ENCODE data around the gene FBXO33. TPM values are rescaled to one million over a fixed set of nuclear protein-coding genes. Genes with fewer than 3 reads are reported as not detected.

Gene FBXO33
- total RNA-seq, 1 experiment from 2014 or later: 6.6 TPM

DNA sequence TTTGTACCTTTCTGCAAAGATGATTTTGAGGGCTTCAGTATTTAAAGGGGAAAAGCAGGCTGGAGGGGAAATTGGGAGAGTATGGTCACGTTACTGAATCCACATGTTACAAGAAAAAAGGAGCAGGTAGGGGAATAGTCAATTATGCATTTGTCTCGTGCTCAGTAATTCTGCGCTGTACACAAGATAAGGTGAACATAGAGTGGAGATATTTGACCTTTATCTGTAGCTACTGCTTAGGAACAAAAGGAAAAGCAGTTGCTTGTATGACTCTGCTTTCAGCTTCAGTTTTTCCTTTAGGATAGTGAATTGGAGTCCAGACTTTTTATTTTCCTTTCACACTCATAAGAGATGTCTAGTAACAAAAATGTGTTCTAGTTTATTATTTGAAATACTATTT lies 49.8 kb downstream of the FBXO33 start:
- POLR2A ChIA-PET: interaction anchor here (0.6 kb wide), 1 partner anchor 82 kb away, joined by 3 read pairs; no protein-coding TSS in a partner anchor
- no peaks in the 10 kb centered on the region for H3K4me1 ChIP-seq (ENCODE audit: control insufficient read depth, insufficient read depth, low read length)
- no peaks in the 10 kb centered on the region for H3K9me3 ChIP-seq (ENCODE audit: control insufficient read depth, insufficient read depth, low read depth, low read length)
- DNase-seq (ENCODE audit: low read depth, low spot score): no peak
- intact Hi-C loops (cut with micrococcal nuclease; ENCODE audit: unreplicated experiment): no loop called here
- CTCF ChIA-PET: interaction anchor here (0.7 kb wide), 1 partner anchor 259 kb away, joined by 3 read pairs; no protein-coding TSS in a partner anchor
- no peaks in the 10 kb centered on the region for H3K27me3 ChIP-seq (ENCODE audit: control insufficient read depth, insufficient read depth, low read length)
- in situ Hi-C loops (cut with HindIII; ENCODE audit: low pct_unique_long_range_greater_than_20kb, low sequenced_read_pairs): no loop called here
- H3K36me3 ChIP-seq (ENCODE audit: control insufficient read depth, insufficient read depth, low read length): no peaks in the 10 kb centered on the region
- H3K4me3 ChIP-seq (ENCODE audit: low read depth in 2 of 2, low read length in 2 of 2): no peak overlapping the region
- BruUV-seq (replicated peaks): no TSS peak
- TF ChIP-seq TCF7L2 (IDR thresholded peaks at IDR 0.05; ENCODE audit: low read depth, low read length): no peak
- TF ChIP-seq, protein P1, sequence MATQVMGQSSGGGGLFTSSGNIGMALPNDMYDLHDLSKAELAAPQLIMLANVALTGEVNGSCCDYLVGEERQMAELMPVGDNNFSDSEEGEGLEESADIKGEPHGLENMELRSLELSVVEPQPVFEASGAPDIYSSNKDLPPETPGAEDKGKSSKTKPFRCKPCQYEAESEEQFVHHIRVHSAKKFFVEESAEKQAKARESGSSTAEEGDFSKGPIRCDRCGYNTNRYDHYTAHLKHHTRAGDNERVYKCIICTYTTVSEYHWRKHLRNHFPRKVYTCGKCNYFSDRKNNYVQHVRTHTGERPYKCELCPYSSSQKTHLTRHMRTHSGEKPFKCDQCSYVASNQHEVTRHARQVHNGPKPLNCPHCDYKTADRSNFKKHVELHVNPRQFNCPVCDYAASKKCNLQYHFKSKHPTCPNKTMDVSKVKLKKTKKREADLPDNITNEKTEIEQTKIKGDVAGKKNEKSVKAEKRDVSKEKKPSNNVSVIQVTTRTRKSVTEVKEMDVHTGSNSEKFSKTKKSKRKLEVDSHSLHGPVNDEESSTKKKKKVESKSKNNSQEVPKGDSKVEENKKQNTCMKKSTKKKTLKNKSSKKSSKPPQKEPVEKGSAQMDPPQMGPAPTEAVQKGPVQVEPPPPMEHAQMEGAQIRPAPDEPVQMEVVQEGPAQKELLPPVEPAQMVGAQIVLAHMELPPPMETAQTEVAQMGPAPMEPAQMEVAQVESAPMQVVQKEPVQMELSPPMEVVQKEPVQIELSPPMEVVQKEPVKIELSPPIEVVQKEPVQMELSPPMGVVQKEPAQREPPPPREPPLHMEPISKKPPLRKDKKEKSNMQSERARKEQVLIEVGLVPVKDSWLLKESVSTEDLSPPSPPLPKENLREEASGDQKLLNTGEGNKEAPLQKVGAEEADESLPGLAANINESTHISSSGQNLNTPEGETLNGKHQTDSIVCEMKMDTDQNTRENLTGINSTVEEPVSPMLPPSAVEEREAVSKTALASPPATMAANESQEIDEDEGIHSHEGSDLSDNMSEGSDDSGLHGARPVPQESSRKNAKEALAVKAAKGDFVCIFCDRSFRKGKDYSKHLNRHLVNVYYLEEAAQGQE (IDR thresholded peaks at IDR 0.05; ENCODE audit: insufficient read depth in 1 of 2, low read depth in 2 of 2, low read length in 1 of 2): no peak
- TF ChIP-seq POLR2AphosphoS5 (IDR thresholded peaks at IDR 0.05; ENCODE audit: low read depth, low read length): no peak
- no peak for TF ChIP-seq SIN3A (IDR thresholded peaks at IDR 0.05; ENCODE audit: borderline replicate concordance, insufficient read depth, low read depth, low read length)
- TF ChIP-seq, protein P2, sequence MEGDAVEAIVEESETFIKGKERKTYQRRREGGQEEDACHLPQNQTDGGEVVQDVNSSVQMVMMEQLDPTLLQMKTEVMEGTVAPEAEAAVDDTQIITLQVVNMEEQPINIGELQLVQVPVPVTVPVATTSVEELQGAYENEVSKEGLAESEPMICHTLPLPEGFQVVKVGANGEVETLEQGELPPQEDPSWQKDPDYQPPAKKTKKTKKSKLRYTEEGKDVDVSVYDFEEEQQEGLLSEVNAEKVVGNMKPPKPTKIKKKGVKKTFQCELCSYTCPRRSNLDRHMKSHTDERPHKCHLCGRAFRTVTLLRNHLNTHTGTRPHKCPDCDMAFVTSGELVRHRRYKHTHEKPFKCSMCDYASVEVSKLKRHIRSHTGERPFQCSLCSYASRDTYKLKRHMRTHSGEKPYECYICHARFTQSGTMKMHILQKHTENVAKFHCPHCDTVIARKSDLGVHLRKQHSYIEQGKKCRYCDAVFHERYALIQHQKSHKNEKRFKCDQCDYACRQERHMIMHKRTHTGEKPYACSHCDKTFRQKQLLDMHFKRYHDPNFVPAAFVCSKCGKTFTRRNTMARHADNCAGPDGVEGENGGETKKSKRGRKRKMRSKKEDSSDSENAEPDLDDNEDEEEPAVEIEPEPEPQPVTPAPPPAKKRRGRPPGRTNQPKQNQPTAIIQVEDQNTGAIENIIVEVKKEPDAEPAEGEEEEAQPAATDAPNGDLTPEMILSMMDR (IDR thresholded peaks at IDR 0.05): no peak
- H3K27ac ChIP-seq (ENCODE audit: low read length): no peak overlapping the region
- ATAC-seq: no peak

DNA sequence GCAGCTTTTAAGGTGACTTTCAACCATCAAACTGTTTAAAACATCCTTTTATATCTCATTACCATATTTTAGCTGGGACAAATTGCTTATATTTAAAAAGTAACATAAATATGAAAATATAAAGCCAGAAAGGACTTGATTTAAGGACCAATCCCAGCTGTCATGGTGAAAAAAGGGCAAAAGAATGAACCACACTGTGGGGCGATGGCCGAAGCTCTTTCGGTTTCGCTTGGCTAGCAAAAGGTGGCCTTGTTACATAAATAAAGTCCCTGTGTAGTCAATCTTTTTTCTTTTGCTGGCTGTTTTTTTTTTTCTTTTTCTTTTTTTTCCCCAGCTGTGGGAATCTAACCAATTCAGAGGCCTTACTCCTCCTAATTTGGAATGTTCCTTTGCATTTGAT lies 50.9 kb downstream of the FBXO33 start:
- no peak for ATAC-seq
- intact Hi-C loops (cut with micrococcal nuclease; ENCODE audit: unreplicated experiment): no loop called here
- peaks cover 4% of the 10 kb centered on the region; the same call in 1 of the 2 replicates for H3K4me1 ChIP-seq (ENCODE audit: control insufficient read depth, insufficient read depth, low read length)
- no peaks in the 10 kb centered on the region for H3K36me3 ChIP-seq (ENCODE audit: control insufficient read depth, insufficient read depth, low read length)
- DNase-seq (ENCODE audit: low read depth, low spot score): no peak
- BruUV-seq (replicated peaks): no TSS peak
- TF ChIP-seq SIN3A (IDR thresholded peaks at IDR 0.05; ENCODE audit: borderline replicate concordance, insufficient read depth, low read depth, low read length) (no peak), TCF7L2 (IDR thresholded peaks at IDR 0.05; ENCODE audit: low read depth, low read length) (no peak), POLR2AphosphoS5 (IDR thresholded peaks at IDR 0.05; ENCODE audit: low read depth, low read length) (no peak)
- TF ChIP-seq, protein P2 (IDR thresholded peaks at IDR 0.05): no peak
- TF ChIP-seq, protein P1 (IDR thresholded peaks at IDR 0.05; ENCODE audit: insufficient read depth in 1 of 2, low read depth in 2 of 2, low read length in 1 of 2): no peak
- CTCF ChIA-PET: interaction anchor here (0.5 kb wide), 1 partner anchor 52 kb away, joined by 5 read pairs; no protein-coding TSS in a partner anchor
- no peak overlapping the region for H3K4me3 ChIP-seq (ENCODE audit: low read depth in 2 of 2, low read length in 2 of 2)
- no peak overlapping the region for H3K27ac ChIP-seq (ENCODE audit: low read length)
- no peaks in the 10 kb centered on the region for H3K27me3 ChIP-seq (ENCODE audit: control insufficient read depth, insufficient read depth, low read length)
- in situ Hi-C loops (cut with HindIII; ENCODE audit: low pct_unique_long_range_greater_than_20kb, low sequenced_read_pairs): no loop called here
- H3K9me3 ChIP-seq (ENCODE audit: control insufficient read depth, insufficient read depth, low read depth, low read length): no peaks in the 10 kb centered on the region
- POLR2A ChIA-PET: no interaction called here
